GM18873 (cell line): ENCODE measurements around the gene ACBD4.

Source experiments
- ATAC-seq: cut with Tn5 transposase; IDR thresholded peaks from one replicate; pipeline ENCODE4 v1.9.1; 2021; ENCODE audit warnings: mild to moderate bottlenecking, moderate library complexity, moderate number of reproducible peaks; ENCODE audit not compliant: unreplicated experiment, low FRiP score

ACBD4 gene

DNA sequence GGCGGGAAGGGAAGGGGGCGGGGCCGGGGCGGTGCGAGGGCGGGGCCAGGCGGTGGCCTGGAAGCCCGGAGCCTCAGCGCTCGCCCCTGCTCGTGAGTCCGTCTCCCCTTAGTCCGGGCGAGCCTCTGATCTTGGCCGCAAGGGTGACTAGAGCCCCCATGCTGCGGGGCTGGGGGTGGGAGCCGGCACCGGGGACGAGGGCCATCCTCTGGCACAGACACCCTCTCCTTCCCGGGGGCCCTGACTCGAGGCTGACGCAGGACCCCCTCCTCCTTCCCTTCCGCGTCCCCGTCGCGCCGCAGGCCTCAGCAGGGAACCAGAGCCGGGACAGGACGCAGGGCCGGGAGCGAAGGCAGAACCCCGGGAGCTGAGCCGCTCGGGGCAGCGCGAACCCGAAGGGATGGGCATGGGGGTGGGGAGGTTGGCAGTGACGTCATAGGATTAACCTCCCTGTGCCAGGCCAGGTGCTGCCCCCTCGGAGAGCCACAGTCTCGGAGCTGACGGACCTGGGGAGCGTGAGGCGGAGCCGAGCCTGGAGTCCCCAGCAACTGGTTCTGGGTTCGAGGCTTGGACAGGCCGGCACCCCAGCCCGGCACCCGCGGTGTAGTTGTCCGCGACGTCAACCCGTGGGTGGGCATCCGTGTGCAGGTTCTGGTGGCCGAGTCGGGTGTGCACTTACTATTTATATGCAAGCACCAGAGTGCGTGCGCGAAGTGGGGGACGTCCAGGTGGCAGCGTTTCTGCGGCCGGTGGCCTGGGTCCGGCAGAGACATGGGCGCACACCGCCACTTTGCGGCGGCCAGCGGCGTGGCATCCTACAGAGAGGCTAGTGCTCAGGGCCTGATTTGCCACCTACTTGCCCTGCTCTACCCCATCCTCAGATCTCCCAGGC is 2.7 kb upstream of the ACBD4 start:
- ATAC-seq: no peak

DNA sequence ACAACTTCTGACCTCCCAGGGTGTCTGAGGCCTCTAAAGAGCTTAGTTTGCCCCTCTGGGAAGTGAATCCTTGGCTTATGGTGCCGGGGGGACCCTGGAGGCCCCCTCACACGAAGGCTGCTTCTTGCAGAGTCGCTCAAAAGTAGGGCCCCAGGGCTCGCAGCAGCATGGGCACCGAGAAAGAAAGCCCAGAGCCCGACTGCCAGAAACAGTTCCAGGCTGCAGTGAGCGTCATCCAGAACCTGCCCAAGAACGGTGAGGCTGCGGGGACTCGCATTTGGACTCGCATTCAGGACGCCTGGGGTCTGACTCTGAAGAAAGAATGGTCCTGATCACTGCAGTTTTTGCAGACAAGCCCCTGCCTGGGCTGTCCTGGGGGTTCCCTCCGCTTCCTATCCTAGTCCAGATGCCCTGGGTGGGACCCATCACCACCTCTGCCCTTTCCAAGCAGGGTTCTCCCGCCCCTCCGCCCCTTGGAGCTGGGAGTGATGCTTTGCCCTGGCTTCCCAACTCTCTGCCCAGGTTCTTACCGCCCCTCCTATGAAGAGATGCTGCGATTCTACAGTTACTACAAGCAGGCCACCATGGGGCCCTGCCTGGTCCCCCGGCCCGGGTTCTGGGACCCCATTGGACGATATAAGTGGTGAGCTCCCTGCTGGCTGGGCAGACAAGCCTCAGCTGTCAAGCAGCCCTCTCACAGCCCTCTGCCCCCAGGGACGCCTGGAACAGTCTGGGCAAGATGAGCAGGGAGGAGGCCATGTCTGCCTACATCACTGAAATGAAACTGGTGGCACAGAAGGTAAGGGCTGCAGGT is 698 bp downstream of the ACBD4 start:
- no peak for ATAC-seq

DNA sequence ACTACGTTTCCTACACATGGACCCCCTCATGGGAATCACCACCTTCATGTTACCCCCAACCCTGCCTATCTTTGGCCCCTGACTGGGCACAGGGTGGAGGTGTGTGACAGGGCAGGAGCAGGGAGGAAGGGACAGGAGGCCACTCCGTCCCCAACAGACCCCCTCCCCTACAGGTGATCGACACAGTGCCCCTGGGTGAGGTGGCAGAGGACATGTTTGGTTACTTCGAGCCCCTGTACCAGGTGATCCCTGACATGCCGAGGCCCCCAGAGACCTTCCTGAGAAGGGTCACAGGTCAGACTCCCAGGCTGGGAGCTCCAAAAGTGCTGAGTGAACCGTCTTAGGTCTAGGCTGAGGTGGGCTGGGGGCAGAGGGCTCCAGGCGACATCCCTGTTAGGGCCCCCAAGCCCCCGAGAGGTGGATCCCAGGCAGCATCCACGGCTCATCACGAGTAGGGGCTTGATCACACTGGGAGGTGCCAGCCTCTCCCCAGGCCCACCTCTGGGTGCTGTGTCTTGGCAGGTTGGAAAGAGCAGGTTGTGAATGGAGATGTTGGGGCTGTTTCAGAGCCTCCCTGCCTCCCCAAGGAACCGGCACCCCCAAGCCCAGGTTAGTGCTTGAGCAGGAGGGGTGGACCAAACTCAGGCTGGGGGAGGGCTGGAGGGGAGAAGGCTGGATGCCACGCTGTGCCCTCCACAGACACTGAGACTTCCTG is 1.5 kb downstream of the ACBD4 start:
- no peak for ATAC-seq

DNA sequence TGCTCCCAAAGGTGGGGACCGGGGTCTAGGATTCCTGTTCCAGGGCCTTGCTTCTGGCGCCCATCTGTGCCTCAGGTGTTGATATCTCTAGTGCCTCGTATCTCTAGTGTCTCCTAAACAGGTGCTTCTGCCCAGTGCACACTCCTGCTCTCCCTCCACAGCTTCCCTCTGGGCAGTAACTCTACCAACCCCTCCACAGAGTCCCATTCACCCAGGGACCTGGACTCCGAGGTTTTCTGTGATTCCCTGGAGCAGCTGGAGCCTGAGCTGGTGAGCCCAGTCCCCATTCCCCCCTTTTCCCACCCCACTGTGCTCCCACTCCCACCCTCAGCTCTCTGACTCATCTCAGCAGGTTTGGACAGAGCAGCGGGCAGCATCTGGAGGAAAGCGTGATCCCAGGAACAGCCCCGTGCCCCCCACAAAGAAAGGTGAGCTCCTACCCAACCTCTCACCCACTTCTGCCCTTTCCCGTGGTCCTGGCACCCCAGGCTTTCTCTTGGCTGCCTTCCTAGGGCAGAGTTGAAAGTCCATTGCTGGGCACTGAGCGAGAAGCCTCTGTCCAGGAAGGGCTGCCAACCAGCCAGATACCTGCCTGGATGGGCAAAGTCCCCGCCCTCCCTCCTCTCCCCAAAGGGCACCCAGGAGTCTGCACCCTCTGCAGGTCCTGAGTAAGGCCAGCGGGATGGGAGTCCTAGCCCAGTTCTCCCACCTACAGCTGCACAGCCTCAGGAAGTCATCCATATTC is 2.2 kb downstream of the ACBD4 start:
- ATAC-seq: no peak

DNA sequence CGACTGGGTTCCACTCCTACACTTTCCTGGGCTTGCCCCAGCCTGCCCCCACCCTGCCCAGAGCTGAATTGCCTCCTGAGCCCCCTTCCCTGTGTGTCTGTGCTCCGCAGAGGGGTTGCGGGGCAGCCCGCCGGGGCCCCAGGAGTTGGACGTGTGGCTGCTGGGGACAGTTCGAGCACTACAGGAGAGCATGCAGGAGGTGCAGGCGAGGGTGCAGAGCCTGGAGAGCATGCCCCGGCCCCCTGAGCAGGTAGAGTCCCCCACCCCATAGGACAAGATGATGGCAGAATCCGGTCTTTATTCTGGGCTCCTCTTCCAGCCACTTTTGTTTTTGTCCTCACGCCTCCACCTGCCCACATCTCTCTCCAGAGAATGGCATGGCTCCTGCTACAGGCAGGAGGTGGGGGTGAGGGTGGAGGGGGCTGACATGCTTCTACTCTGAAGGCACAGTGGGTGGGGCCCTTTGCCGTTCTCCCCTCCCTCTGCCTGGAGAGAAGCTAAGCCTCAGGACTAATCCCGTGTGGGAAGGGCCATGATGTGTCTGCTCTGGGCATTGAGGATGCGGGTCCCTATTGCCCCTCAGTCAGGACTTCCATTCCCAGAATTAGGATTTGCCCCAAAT is 3.5 kb downstream of the ACBD4 start:
- no peak for ATAC-seq

DNA sequence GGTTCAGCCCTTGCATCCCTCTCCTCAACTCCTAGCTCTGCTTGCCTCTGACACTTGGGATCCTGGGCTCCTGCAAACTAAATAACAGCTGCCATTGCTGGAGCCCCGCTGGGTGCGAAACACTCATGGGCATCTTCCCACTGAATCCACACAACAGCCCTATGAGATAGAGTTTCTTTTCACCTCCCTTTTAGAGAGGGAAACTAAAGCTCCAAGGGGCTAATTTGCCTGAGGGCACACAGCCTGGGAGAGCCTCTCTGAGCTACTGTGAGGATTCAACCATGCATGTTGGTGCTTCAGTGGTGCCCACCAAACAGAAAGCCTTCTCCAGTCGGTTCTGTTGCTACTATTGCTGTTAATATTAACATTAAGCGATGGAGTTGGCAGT is 4.0 kb downstream of the ACBD4 start:
- no peak for ATAC-seq

DNA sequence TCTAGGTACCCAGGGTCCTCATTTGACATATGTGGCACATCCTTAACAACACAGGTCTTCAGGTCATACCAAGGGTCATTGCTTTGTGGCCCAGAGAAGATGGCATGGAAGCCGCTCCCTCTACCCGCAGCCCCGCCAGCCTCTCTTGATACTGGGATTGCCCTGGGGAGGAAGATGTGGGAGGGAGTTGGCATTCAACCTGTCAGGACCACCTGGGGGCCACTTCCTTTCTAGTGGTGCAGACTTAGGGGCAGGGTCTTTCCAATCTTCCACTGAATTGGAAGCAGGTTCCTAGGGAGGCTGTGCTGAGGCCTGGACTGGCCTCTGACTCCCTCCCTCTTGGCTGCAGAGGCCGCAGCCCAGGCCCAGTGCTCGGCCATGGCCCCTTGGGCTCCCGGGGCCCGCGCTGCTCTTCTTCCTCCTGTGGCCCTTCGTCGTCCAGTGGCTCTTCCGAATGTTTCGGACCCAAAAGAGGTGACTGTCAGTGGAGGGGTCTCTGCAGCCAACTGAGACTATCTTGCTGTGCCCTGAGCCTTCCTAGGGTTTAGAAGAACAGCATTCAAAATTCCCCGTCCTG is 7.7 kb downstream of the ACBD4 start:
- ATAC-seq: no peak

DNA sequence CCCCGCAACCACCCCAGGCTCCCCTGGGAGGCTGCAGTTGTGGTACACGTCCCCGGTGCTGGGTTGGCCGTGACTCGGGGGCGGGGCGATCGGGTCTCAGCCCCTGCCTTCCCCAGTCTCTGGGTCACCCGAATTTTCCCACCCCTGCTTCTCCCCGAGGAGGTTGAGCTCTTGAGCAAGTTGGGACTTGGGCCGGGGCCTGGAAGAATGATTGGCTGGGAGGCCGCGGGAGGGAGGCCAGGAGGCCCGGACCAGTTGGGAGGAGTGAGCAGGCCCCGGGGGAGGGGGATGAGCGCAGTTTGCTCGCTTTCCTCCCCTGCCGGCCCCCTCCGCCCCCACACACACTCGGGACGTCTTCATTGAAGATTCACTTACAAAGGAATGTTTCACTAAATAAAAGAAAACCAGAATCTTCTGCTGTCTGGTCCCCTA is 8.3 kb downstream of the ACBD4 start:
- no peak for ATAC-seq

DNA sequence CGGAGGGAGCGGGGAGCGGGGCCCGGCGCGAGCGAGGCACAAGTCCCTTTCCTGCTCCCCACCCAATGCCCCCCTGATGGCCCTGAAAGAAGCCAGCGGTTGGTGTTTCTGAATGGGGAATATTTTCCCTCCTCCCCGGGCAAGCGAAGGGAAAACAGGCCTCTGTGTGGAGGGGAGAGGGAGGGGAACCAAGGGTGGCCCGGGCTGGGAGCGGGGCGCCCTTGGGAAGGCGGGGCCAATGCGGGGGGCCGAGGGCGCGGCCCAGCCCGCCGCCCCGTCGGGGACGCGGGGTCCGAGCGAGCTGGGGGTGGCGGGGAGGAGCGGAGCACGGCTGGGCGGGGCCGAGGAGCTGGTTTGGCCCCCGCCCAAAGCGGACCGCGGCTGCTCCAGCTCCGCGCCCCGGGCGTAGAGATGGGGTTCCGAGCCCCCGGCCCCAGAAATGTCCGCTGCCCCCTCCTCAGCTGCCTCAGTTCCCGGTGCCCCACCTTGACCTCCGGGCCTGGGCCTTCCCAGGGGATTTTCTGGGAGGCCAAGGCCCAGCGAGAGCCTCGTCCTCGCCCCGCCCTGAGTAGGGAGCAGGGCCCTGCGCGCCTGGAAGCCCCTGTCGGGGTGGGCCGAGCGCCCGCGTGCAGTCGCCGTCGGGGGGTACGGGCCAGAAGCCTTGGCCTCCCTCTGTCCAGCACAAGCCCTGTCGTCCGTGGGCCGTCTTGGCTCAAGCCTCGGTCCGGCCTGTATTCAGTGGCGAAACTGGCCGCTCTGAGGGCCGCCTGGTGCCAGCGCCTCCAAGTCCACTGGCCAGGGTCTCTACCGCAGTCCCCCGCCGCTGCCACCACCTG is 8.9 kb downstream of the ACBD4 start:
- ATAC-seq: no peak

DNA sequence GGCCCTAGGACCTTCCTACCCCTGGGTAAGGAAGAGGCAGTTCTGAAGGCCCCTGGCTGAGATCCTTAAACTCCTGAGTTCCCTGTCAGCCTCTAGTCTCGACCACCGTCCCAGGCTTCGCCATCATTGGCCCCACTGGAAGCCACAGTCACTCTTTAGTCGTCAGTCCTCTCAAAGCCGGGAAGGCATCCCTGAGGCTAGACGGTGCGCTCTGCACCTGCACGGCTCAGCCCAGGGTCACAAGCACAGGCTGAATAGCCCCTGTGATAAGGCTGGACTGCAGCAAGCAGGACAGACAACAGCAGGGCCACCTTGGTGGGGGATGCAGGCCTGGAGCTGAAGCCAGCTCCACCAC is 9.5 kb downstream of the ACBD4 start:
- no peak for ATAC-seq

DNA sequence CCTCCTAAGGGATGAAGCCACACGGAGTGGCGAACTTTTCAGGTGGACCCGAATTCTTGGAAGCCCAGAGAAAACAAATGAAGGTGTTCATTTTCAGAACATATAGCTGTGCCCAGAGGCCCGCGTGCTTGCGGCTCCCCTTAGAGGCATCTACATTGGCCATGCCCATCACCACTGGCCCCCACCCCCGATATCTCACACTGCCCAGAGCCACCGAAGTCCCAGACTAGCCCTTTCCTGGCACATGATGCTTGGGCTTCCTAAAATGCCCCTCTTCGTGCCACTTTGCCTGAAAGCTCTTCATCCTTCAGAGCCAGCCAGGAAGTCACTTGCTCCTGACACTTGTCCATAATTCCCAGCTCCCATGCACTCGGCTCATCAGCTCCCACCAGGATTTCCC is 10.7 kb downstream of the ACBD4 start:
- ATAC-seq: no peak

DNA sequence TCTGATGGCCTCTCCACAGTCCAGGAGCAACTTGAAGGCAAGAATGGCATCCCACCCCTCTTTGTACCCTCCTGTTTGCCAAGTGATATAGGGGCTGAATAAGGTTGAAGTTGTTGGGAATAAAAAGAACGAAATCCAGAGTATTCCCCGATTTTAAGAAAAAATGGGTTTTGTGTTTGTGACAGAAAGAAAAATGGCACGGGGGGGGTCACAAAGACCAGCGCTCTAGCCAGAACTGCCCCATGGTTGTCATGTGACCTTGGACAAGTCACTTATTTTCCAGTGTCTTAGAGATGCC is 11.1 kb downstream of the ACBD4 start:
- ATAC-seq: no peak

DNA sequence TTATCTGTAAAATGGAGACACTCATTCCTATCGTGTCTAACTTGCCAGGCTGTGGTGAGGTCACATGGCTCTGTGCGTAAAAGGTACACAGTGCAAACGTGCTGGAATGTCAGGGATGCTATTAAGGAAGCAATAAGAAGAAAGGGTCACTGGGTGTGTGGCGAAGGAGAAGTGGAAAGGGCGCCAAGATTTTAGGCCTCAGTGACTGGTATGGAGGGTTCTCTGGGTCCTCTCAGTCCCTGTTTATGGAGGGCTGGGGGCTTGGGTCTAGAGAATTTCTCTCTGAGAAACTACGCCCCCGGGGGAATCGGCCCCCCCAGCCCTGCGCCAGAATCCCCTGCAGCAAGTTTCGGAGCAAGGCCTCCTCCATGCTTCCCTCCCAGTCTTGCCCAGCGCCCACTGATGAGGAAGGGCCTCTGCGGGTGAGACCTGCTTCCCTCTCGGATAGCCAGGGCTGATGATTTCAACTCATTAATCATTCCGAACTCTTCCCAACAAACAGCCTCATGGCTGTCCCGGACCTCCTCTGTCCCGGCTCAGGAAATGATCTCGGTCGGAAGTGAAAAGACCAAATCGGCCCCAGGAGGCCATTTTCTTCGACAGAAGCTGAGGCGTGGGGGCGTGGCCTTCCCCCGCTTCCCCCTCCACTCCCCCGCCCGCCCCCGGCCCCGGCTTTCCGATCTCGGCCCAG is 11.5 kb downstream of the ACBD4 start:
- ATAC-seq: no peak

DNA sequence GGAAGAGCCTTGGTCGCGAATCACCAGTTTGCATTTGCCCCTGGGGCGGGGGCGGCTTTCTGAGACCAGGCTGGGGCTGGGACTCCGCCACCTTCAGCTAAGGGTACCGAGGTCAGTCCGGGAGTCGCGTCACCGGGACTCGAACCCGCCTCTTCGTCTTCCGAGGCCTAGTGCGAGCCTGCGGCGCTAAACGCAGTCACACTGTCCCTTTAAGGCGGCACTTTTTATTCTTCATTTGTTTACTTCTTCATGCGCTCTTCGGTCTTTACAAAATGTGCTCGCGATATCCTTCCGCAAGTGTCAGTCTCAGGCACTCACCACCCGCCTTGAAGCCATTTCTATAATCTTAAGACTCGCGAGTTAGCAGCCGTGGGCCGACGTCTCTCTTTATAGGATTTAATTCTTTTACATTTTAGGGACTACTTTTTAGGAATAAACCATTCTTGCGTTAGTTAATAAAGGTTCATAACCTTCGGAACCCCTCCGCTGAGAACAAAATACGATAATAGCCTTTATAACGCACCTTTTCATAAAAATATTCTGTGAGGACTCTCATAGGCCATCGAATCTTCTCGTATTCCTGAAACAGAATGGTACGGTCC is 12.2 kb downstream of the ACBD4 start:
- ATAC-seq: peak; percentile 12

DNA sequence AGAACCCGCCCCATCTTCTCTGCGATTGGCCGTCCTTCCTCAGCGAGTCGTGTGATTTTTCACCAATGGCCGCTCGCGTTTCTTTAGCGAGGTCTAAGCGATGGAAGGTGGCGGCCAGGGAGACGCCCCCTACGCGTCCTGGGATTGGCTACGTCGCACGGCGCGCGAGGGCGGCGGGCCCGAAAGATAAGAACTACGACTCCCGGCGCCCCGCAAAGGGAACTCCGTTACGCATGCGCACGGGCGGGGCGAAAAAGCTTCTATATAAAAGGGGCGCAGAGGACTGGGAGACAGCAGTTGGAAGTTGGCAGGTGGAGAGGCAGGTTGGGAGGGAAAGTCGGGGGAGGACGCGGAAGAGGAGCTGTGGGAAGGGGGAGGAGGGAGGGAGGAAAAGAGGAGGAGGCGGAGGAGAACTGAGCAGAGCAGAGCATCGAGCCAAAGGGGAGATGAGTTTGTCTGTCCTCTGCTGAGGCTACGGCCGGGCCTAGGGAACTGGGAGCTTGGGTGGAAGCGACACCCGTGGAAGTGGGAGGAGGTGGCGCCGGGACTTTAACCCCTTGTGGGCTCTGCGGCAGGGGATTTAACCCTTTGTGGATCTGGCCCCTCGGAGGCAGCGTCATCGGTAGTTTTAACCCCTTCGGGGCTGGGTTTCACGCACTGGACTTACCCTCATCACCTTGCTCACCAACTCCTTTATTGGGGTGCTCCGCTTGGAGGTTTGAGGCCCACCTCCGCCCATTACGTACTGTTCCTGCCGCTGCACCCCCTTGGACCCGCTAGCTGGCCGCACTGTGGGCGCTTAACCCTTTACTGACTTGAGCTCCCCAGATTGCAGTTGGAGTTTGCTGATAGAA is 12.9 kb downstream of the ACBD4 start, which contains the start of gene HEXIM1:
TSS of gene HEXIM1 (plus strand) at position 293 of the 854 bp plus-strand sequence. CDS start 716 bp downstream, outside the sequence.
- peak; percentile 44 for ATAC-seq

DNA sequence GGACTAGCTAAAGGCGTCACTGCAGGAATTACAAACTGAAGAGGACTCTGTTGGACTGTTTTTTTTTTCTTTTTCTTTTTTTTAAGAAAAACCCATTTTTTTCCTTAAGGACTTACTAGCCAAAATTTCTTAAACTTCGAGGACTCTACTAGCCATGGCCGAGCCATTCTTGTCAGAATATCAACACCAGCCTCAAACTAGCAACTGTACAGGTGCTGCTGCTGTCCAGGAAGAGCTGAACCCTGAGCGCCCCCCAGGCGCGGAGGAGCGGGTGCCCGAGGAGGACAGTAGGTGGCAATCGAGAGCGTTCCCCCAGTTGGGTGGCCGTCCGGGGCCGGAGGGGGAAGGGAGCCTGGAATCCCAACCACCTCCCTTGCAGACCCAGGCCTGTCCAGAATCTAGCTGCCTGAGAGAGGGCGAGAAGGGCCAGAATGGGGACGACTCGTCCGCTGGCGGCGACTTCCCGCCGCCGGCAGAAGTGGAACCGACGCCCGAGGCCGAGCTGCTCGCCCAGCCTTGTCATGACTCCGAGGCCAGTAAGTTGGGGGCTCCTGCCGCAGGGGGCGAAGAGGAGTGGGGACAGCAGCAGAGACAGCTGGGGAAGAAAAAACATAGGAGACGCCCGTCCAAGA is 13.7 kb downstream of the ACBD4 start:
- ATAC-seq: no peak
